Measurements from ENCODE around the gene SOX18. TPM values are rescaled to one million over a fixed set of nuclear protein-coding genes. Genes with fewer than 3 reads are reported as not detected.

The SOX18 gene
- total RNA-seq, 1 experiment from 2014 or later, result 0.30 TPM

GRCh38 chr20:64057628-64058498 lies 8.4 kb upstream of the SOX18 start:
- TF ChIP-seq EZH2 (IDR thresholded peaks at IDR 0.05; ENCODE audit: borderline replicate concordance, low read depth, low read length, poor library complexity, severe bottlenecking) (no peak), CTCF (conservative IDR thresholded peaks at IDR 0.05; ENCODE audit: low read depth, low read length) (peak; percentile 90)
- intact Hi-C loops (cut with micrococcal nuclease; ENCODE audit: unreplicated experiment), result no loop called here
- Histone ChIP-seq H3K4me1 (ENCODE audit: insufficient read depth, low read length, poor library complexity, severe bottlenecking) (peaks cover 12% of the 10 kb centered on the region), H3K27ac (ENCODE audit: low read depth, low read length, poor library complexity, severe bottlenecking) (no peak overlapping the region), H3K4me3 (ENCODE audit: low read depth, low read length, poor library complexity, severe bottlenecking) (no peak overlapping the region), H3K36me3 (ENCODE audit: insufficient read depth, low read length, poor library complexity, severe bottlenecking) (no peaks in the 10 kb centered on the region), H3K27me3 (replicated peaks; ENCODE audit: insufficient read depth, low read depth, low read length, poor library complexity) (no peaks in the 10 kb centered on the region), H3K9me3 (ENCODE audit: low read depth, low read length, poor library complexity, severe bottlenecking) (no peaks in the 10 kb centered on the region)
- peak; percentile 73 for DNase-seq (ENCODE audit: low spot score)
- POLR2A ChIA-PET (ENCODE audit: low non-redundant PET), result no interaction called here
- BruUV-seq (replicated peaks), result no TSS peak
- CTCF ChIA-PET, result interaction anchor here (0.8 to 1.0 kb wide), 2 partner anchors 11 to 77 kb away, joined by 3 read pairs; no protein-coding TSS in a partner anchor

- Histone ChIP-seq H3K36me3 (ENCODE audit: insufficient read depth, low read length, poor library complexity, severe bottlenecking) (no peaks in the 10 kb centered on the region), H3K27ac (ENCODE audit: low read depth, low read length, poor library complexity, severe bottlenecking) (no peak overlapping the region), H3K27me3 (replicated peaks; ENCODE audit: insufficient read depth, low read depth, low read length, poor library complexity) (no peaks in the 10 kb centered on the region), H3K9me3 (ENCODE audit: low read depth, low read length, poor library complexity, severe bottlenecking) (no peaks in the 10 kb centered on the region), H3K4me3 (ENCODE audit: low read depth, low read length, poor library complexity, severe bottlenecking) (no peak overlapping the region), H3K4me1 (ENCODE audit: insufficient read depth, low read length, poor library complexity, severe bottlenecking) (peaks cover 5% of the 10 kb centered on the region)
- no TSS peak for BruUV-seq (replicated peaks)
- TF ChIP-seq CTCF (conservative IDR thresholded peaks at IDR 0.05; ENCODE audit: low read depth, low read length), result no peak
- no peak for TF ChIP-seq EZH2 (IDR thresholded peaks at IDR 0.05; ENCODE audit: borderline replicate concordance, low read depth, low read length, poor library complexity, severe bottlenecking)
- ChIA-PET POLR2A (ENCODE audit: low non-redundant PET) (no interaction called here), CTCF (interaction anchor here (0.8 to 1.0 kb wide), 2 partner anchors 10 to 77 kb away, joined by 3 read pairs; no protein-coding TSS in a partner anchor)
- DNase-seq (ENCODE audit: low spot score), result no peak
- intact Hi-C loops (cut with micrococcal nuclease; ENCODE audit: unreplicated experiment), result no loop called here
Measured at GRCh38 chr20:64056889-64057627, 7.6 kb upstream of the SOX18 start.

GRCh38 chr20:64056639-64056888 lies 7.1 kb upstream of the SOX18 start:
- BruUV-seq (replicated peaks), result no TSS peak
- intact Hi-C loops (cut with micrococcal nuclease; ENCODE audit: unreplicated experiment), result no loop called here
- no peak for TF ChIP-seq CTCF (conservative IDR thresholded peaks at IDR 0.05; ENCODE audit: low read depth, low read length)
- no peak for TF ChIP-seq EZH2 (IDR thresholded peaks at IDR 0.05; ENCODE audit: borderline replicate concordance, low read depth, low read length, poor library complexity, severe bottlenecking)
- Histone ChIP-seq H3K36me3 (ENCODE audit: insufficient read depth, low read length, poor library complexity, severe bottlenecking) (no peaks in the 10 kb centered on the region), H3K27me3 (replicated peaks; ENCODE audit: insufficient read depth, low read depth, low read length, poor library complexity) (no peaks in the 10 kb centered on the region), H3K4me3 (ENCODE audit: low read depth, low read length, poor library complexity, severe bottlenecking) (no peak overlapping the region), H3K27ac (ENCODE audit: low read depth, low read length, poor library complexity, severe bottlenecking) (no peak overlapping the region), H3K4me1 (ENCODE audit: insufficient read depth, low read length, poor library complexity, severe bottlenecking) (peaks cover 5% of the 10 kb centered on the region), H3K9me3 (ENCODE audit: low read depth, low read length, poor library complexity, severe bottlenecking) (no peaks in the 10 kb centered on the region)
- CTCF ChIA-PET, result no interaction called here
- DNase-seq (ENCODE audit: low spot score), result no peak
- POLR2A ChIA-PET (ENCODE audit: low non-redundant PET), result no interaction called here
